ENCODE measurements around the gene SH3PXD2B.
"Not testable (repeated sequence)": the region's sequence is repeated elsewhere in the genome, so short reads cannot be mapped to it uniquely, and the experiment has no call there.

The SH3PXD2B gene

DNA sequence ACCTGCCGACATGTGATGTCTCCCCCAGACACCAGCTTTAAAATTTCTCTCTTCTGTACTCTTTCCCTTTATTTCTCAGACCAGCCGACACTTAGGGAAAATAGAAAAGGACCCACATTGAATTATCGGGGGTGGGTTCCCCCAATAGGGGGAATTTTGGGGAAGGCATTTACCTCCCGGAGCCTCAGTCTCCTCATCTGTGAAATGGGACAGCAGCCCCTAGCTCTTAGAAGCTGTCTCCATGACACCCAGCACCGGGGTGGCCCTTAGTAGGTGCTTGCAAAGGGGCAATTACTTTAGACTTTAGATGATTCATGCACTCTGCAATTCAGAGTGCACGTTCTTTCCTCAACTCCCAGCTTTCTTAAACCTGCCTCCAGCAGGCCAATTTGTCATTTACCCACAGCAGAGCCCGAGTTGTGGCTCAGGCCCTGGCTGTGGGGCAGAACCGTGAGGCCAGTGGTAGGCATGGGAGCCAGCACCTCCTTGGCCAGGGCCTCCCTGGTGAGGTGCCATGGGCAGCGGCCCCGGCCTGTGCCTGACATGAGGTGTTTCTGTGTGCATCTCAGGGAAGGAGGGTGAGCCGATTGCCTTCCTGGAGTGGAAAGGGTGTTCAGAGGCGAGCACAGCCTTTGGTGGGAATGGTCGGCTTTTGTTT, 51.7 kb downstream of the SH3PXD2B start:
- H3K36me3 ChIP-seq (ENCODE audit: insufficient read depth, low read length): peaks cover 54% of the 10 kb centered on the region
- 86% methylated on average over 13 of the region's 13 CpGs for WGBS
- no peaks in the 10 kb centered on the region for H3K27me3 ChIP-seq (ENCODE audit: insufficient read depth, low read length)
- no peaks in the 10 kb centered on the region for H3K9me3 ChIP-seq (ENCODE audit: insufficient read depth, low read depth, low read length)
- H3K4me1 ChIP-seq (ENCODE audit: insufficient read depth, low read length): peaks cover 15% of the 10 kb centered on the region
- no peak overlapping the region for H3K4me3 ChIP-seq (ENCODE audit: low read length)
- peak overlapping the region; percentile 23 for H3K9ac ChIP-seq (ENCODE audit: low read depth, low read length)
- peak overlapping the region; percentile 91 for H3K27ac ChIP-seq (ENCODE audit: low read depth, low read length)

DNA sequence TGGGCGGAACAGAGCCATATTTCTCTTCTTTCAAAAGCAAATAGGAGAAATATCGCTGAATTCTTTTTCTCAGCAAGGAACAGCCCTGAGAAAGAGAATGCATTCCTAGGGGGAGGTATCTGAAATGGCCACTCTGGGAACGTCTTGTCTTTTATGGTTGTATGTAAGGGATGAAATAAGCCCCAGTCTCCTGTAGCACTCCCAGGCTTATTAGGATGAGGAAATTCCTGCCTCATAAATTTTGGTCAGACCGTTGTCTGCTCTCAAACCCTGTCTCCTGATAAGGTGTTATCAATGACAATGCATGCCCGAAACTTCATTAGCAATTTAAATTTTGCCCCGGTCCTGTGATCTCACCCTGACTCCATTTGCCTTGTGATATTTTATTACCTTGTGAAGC, 52.3 kb downstream of the SH3PXD2B start:
- Histone ChIP-seq H3K27ac (ENCODE audit: low read depth, low read length) (peak overlapping the region; percentile 70; the same call in 1 of the 2 replicates), H3K4me1 (ENCODE audit: insufficient read depth, low read length) (peaks cover 15% of the 10 kb centered on the region), H3K36me3 (ENCODE audit: insufficient read depth, low read length) (peaks cover 51% of the 10 kb centered on the region)
- H3K27me3 ChIP-seq (ENCODE audit: insufficient read depth, low read length); H3K9me3 ChIP-seq (ENCODE audit: insufficient read depth, low read depth, low read length); H3K4me3 ChIP-seq (ENCODE audit: low read length); H3K9ac ChIP-seq (ENCODE audit: low read depth, low read length): not testable (repeated sequence)
- WGBS: 47% methylated on average over 6 of the region's 6 CpGs

- Histone ChIP-seq H3K9me3 (ENCODE audit: insufficient read depth, low read depth, low read length) (no peaks in the 10 kb centered on the region), H3K36me3 (ENCODE audit: insufficient read depth, low read length) (peaks cover 39% of the 10 kb centered on the region), H3K4me1 (ENCODE audit: insufficient read depth, low read length) (peaks cover 15% of the 10 kb centered on the region), H3K27me3 (ENCODE audit: insufficient read depth, low read length) (no peaks in the 10 kb centered on the region), H3K4me3 (ENCODE audit: low read length) (no peak overlapping the region), H3K27ac (ENCODE audit: low read depth, low read length) (no peak overlapping the region), H3K9ac (ENCODE audit: low read depth, low read length) (no peak overlapping the region)
- 91% methylated on average over 3 of the region's 4 CpGs for WGBS
Observed at GRCh38 chr5:172399826-172400225, 54.5 kb downstream of the SH3PXD2B start.

DNA sequence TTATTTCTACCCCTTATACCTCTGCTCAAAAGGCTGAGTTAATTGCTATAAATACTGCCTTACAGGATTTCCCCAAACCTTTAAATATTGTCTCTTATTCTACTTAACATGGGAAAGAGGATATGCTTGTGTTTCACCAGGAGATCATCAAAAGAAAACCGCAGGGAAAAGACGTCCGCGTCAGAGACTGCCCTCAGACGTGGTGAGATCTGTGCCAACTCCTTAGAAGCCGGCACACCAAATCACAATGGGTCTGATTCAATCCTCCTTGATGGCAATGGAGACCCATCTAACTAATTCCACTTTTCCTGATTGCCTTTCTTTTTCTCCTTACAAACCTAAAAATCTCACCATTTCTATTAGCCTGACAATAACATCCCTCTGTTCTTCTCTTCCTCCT, 55.0 kb downstream of the SH3PXD2B start:
- Histone ChIP-seq H3K27me3 (ENCODE audit: insufficient read depth, low read length) (no peaks in the 10 kb centered on the region), H3K36me3 (ENCODE audit: insufficient read depth, low read length) (peaks cover 39% of the 10 kb centered on the region), H3K4me3 (ENCODE audit: low read length) (no peak overlapping the region), H3K9me3 (ENCODE audit: insufficient read depth, low read depth, low read length) (no peaks in the 10 kb centered on the region), H3K9ac (ENCODE audit: low read depth, low read length) (no peak overlapping the region), H3K4me1 (ENCODE audit: insufficient read depth, low read length) (peaks cover 15% of the 10 kb centered on the region), H3K27ac (ENCODE audit: low read depth, low read length) (no peak overlapping the region)
- WGBS: 94% methylated on average over 6 of the region's 6 CpGs

GRCh38 chr5:172398645-172399044, 55.7 kb downstream of the SH3PXD2B start:
- H3K9me3 ChIP-seq (ENCODE audit: insufficient read depth, low read depth, low read length): not testable (repeated sequence)

GRCh38 chr5:172396994-172397393, 57.3 kb downstream of the SH3PXD2B start:
- not testable (repeated sequence) for H3K27me3 ChIP-seq (ENCODE audit: insufficient read depth, low read length); H3K9ac ChIP-seq (ENCODE audit: low read depth, low read length); H3K27ac ChIP-seq (ENCODE audit: low read depth, low read length); H3K9me3 ChIP-seq (ENCODE audit: insufficient read depth, low read depth, low read length); H3K4me3 ChIP-seq (ENCODE audit: low read length); H3K4me1 ChIP-seq (ENCODE audit: insufficient read depth, low read length)
- H3K36me3 ChIP-seq (ENCODE audit: insufficient read depth, low read length): peaks cover 60% of the 10 kb centered on the region
- 91% methylated on average over 8 of the region's 8 CpGs for WGBS

More at GRCh38 chr5:172398645-172399044, 55.7 kb downstream of the SH3PXD2B start:
- WGBS: 95% methylated on average over 3 of the region's 4 CpGs
- Histone ChIP-seq H3K36me3 (ENCODE audit: insufficient read depth, low read length) (peaks cover 46% of the 10 kb centered on the region), H3K4me1 (ENCODE audit: insufficient read depth, low read length) (peaks cover 14% of the 10 kb centered on the region)
- H3K27ac ChIP-seq (ENCODE audit: low read depth, low read length); H3K9ac ChIP-seq (ENCODE audit: low read depth, low read length); H3K27me3 ChIP-seq (ENCODE audit: insufficient read depth, low read length); H3K4me3 ChIP-seq (ENCODE audit: low read length): not testable (repeated sequence)

GRCh38 chr5:172396220-172396619, 58.1 kb downstream of the SH3PXD2B start:
- Histone ChIP-seq H3K36me3 (ENCODE audit: insufficient read depth, low read length) (peaks cover 63% of the 10 kb centered on the region), H3K9me3 (ENCODE audit: insufficient read depth, low read depth, low read length) (no peaks in the 10 kb centered on the region), H3K4me3 (ENCODE audit: low read length) (no peak overlapping the region), H3K27ac (ENCODE audit: low read depth, low read length) (no peak overlapping the region), H3K27me3 (ENCODE audit: insufficient read depth, low read length) (no peaks in the 10 kb centered on the region), H3K9ac (ENCODE audit: low read depth, low read length) (no peak overlapping the region), H3K4me1 (ENCODE audit: insufficient read depth, low read length) (peaks cover 6% of the 10 kb centered on the region; the same call in 1 of the 2 replicates)
- WGBS: 93% methylated on average over 3 of the region's 3 CpGs

DNA sequence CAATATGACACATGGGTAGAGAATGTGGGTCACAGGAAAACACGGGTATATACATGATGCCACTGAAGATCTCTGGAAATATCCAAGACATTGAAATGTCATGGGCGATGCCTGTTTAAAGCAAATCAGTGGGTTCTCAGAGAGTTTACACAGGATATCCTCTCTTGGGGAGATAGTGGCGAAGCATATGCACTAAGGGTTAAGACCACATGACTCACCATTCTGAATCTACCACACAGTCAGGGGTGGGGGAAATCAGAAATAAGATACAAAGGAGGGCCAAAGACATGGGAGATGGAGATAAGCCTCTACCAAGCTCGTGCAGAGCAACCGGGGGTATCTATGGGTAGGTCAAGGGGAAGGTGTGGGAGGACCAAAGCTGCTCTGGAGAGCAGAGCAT, 58.8 kb downstream of the SH3PXD2B start:
- Histone ChIP-seq H3K27ac (ENCODE audit: low read depth, low read length) (no peak overlapping the region), H3K27me3 (ENCODE audit: insufficient read depth, low read length) (no peaks in the 10 kb centered on the region), H3K9me3 (ENCODE audit: insufficient read depth, low read depth, low read length) (no peaks in the 10 kb centered on the region), H3K4me1 (ENCODE audit: insufficient read depth, low read length) (peaks cover 6% of the 10 kb centered on the region; the same call in 1 of the 2 replicates), H3K4me3 (ENCODE audit: low read length) (no peak overlapping the region), H3K9ac (ENCODE audit: low read depth, low read length) (no peak overlapping the region), H3K36me3 (ENCODE audit: insufficient read depth, low read length) (peaks cover 68% of the 10 kb centered on the region)
- WGBS: 95% methylated on average over 5 of the region's 5 CpGs

GRCh38 chr5:172389578-172390112, 64.7 kb downstream of the SH3PXD2B start:
- Histone ChIP-seq H3K4me1 (ENCODE audit: insufficient read depth, low read length) (no peaks in the 10 kb centered on the region), H3K36me3 (ENCODE audit: insufficient read depth, low read length) (peaks cover 91% of the 10 kb centered on the region), H3K27me3 (ENCODE audit: insufficient read depth, low read length) (no peaks in the 10 kb centered on the region), H3K9me3 (ENCODE audit: insufficient read depth, low read depth, low read length) (no peaks in the 10 kb centered on the region), H3K4me3 (ENCODE audit: low read length) (no peak overlapping the region), H3K9ac (ENCODE audit: low read depth, low read length) (no peak overlapping the region), H3K27ac (ENCODE audit: low read depth, low read length) (no peak overlapping the region)
- WGBS: 90% methylated on average over 2 of the region's 2 CpGs

DNA sequence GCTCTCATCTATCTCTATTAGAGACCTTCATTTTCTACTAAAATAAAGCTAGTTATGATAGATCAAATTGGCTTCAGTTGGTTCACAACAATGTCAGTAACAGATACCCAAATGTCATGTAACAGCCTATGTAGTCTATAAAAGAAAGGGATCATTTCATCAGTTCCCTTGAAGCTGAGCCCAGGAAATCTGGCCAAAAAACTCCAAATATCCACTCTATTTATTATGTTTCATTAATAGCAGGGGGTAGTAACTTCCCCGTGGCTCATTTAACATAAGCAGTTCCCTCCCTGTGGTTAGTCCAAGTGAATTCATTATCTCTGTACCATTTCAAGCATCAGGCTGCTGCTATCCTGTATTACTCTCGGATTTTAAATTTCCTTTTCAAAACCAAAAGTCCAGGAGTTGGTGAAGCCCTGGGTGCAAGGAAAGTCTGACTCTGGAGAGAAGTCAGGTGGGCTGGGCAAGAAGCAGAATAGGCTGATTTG, 66.0 kb downstream of the SH3PXD2B start:
- WGBS: 98% methylated on average over 2 of the region's 2 CpGs
- Histone ChIP-seq H3K4me3 (ENCODE audit: low read length) (no peak overlapping the region), H3K9me3 (ENCODE audit: insufficient read depth, low read depth, low read length) (no peaks in the 10 kb centered on the region), H3K9ac (ENCODE audit: low read depth, low read length) (no peak overlapping the region), H3K27ac (ENCODE audit: low read depth, low read length) (no peak overlapping the region), H3K4me1 (ENCODE audit: insufficient read depth, low read length) (no peaks in the 10 kb centered on the region), H3K27me3 (ENCODE audit: insufficient read depth, low read length) (no peaks in the 10 kb centered on the region), H3K36me3 (ENCODE audit: insufficient read depth, low read length) (peaks cover 84% of the 10 kb centered on the region)

DNA sequence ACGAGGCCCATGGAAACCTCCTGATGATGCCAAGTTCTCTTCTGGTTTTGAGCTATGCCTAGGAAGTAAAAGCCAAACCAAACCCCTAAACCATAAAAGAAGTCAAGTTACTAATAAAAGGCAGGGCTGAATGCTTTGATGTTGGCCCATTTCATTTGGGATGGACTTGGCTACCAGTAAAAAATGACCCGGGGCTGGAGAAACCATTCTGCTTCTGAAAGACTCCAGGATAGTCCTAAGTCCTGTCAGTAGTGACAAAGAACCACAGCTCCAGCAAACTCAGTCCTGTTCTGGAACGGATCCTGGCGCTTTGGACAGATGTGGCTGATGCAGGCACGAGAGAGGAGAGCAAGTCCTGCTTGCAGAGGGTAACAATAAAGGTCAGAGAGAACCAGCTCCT, 68.6 kb downstream of the SH3PXD2B start:
- no peaks in the 10 kb centered on the region for H3K9me3 ChIP-seq (ENCODE audit: insufficient read depth, low read depth, low read length)
- no peaks in the 10 kb centered on the region for H3K27me3 ChIP-seq (ENCODE audit: insufficient read depth, low read length)
- H3K9ac ChIP-seq (ENCODE audit: low read depth, low read length): no peak overlapping the region
- WGBS: 96% methylated on average over 5 of the region's 5 CpGs
- no peaks in the 10 kb centered on the region for H3K4me1 ChIP-seq (ENCODE audit: insufficient read depth, low read length)
- peaks cover 84% of the 10 kb centered on the region for H3K36me3 ChIP-seq (ENCODE audit: insufficient read depth, low read length)
- H3K27ac ChIP-seq (ENCODE audit: low read depth, low read length): no peak overlapping the region
- H3K4me3 ChIP-seq (ENCODE audit: low read length): no peak overlapping the region
